Spinal cord (tissue), 10 donors: Measurements from ENCODE around the gene ABHD14A. TPM values are rescaled to one million over a fixed set of nuclear protein-coding genes. Genes with fewer than 3 reads are reported as not detected.

Source experiments
- DNase-seq, 6 donors: peaks; one replicate each; pipeline versions ENCODE4 v3.0.0 to v3.0.0-alpha.2; 2013 to 2015; ENCODE audit warnings: low spot score in 6 of 6, low read depth in 4 of 6
- H3K27ac ChIP-seq: one replicate; pipeline ENCODE4 v1.5.1; 2013; ENCODE audit warnings: low read depth, low read length, control low read depth
- H3K27me3 ChIP-seq: one replicate; pipeline ENCODE4 v1.6.1; 2013; ENCODE audit warnings: low read length; ENCODE audit not compliant: control insufficient read depth, insufficient read depth
- H3K36me3 ChIP-seq: one replicate; pipeline ENCODE4 v1.6.1; 2013; ENCODE audit warnings: low read length; ENCODE audit not compliant: control insufficient read depth, insufficient read depth
- H3K4me1 ChIP-seq: one replicate; pipeline ENCODE4 v1.6.1; 2013; ENCODE audit warnings: low read length; ENCODE audit not compliant: control insufficient read depth, insufficient read depth
- H3K4me3 ChIP-seq: one replicate; pipeline ENCODE4 v1.5.1; 2013; ENCODE audit warnings: low read depth, low read length, control low read depth
- H3K9me3 ChIP-seq: one replicate; pipeline ENCODE4 v1.6.1; 2013; ENCODE audit warnings: low read length; ENCODE audit not compliant: control insufficient read depth, insufficient read depth
- WGBS: methylation state at CpG from one replicate; pipeline ENCODE4 v1.1.5; 2013; ENCODE audit warnings: missing lambda C conversion rate; ENCODE audit not compliant: insufficient coverage; 5-methylcytosine and 5-hydroxymethylcytosine counted together
- polyA plus RNA-seq, 2 donors: library from polyadenylated mRNA; unstranded; fragments of 120-200 nt; gene quantifications; one replicate each; pipeline ENCODE4 v1.2.1, GENCODE V29; 2013; ENCODE audit not compliant: insufficient read length in 2 of 2
- total RNA-seq, 2 donors: library from RNA; depleted of rRNA in 1 of 2; stranded (reverse); fragments of 120-200 nt in 1 of 2; fragments of >200 nt in 1 of 2; gene quantifications; one replicate each; pipeline versions ENCODE4 v1.2.3 to v1.2.4, GENCODE V29; 2013 to 2014
- donor health status: healthy.

ABHD14A gene
- total and polyA plus RNA-seq, 4 donors, result 20.5 to 66.6 (median 58.1) TPM

- no peak overlapping the region for H3K27ac ChIP-seq
- no peak for DNase-seq
- no peak overlapping the region for H3K4me3 ChIP-seq
- peaks cover 37% of the 10 kb centered on the region for H3K4me1 ChIP-seq
- H3K27me3 ChIP-seq, result no peaks in the 10 kb centered on the region
- H3K36me3 ChIP-seq, result no peaks in the 10 kb centered on the region
- 78% methylated on average over 10 of the region's 13 CpGs for WGBS
- no peaks in the 10 kb centered on the region for H3K9me3 ChIP-seq
Observed at GRCh38 chr3:52015438-52016228, 40.8 kb downstream of the ABHD14A start.

DNA sequence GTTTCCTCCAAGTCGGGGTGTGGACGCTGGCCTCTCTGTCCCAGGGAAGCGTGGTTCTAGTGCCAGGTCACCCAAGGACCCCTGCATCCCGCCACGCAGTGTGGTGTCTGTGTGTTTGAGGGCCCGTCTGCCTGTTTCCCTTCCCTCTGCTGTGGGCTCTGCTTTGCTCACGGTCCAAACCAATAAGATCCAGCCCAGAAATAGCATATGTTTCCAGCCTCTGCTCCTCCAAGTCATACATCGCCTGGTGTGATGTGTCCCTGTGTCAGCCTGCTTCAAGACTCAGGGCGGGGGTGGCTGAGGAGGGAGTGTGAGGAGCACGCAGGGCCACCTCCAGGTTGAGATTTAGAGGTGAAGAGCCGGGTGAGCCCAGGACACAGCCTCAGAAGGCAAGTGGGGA, 42.7 kb downstream of the ABHD14A start:
- no peaks in the 10 kb centered on the region for H3K27me3 ChIP-seq

GRCh38 chr3:52018319-52019000, 43.6 kb downstream of the ABHD14A start:
- Histone ChIP-seq H3K4me1 (peaks cover 58% of the 10 kb centered on the region), H3K27ac (no peak overlapping the region), H3K4me3 (no peak overlapping the region), H3K9me3 (no peaks in the 10 kb centered on the region), H3K27me3 (no peaks in the 10 kb centered on the region), H3K36me3 (peaks cover 2% of the 10 kb centered on the region)
- no peak for DNase-seq
- 89% methylated on average over 20 of the region's 21 CpGs for WGBS

More for the DNA sequence above, 42.7 kb downstream of the ABHD14A start:
- Histone ChIP-seq H3K4me1 (peaks cover 52% of the 10 kb centered on the region), H3K9me3 (no peaks in the 10 kb centered on the region), H3K36me3 (peaks cover 2% of the 10 kb centered on the region), H3K4me3 (no peak overlapping the region), H3K27ac (peak overlapping the region; percentile 25)
- 77% methylated on average over 10 of the region's 11 CpGs for WGBS
- peak in 1 of 6 donors; percentile 47 for DNase-seq

DNA sequence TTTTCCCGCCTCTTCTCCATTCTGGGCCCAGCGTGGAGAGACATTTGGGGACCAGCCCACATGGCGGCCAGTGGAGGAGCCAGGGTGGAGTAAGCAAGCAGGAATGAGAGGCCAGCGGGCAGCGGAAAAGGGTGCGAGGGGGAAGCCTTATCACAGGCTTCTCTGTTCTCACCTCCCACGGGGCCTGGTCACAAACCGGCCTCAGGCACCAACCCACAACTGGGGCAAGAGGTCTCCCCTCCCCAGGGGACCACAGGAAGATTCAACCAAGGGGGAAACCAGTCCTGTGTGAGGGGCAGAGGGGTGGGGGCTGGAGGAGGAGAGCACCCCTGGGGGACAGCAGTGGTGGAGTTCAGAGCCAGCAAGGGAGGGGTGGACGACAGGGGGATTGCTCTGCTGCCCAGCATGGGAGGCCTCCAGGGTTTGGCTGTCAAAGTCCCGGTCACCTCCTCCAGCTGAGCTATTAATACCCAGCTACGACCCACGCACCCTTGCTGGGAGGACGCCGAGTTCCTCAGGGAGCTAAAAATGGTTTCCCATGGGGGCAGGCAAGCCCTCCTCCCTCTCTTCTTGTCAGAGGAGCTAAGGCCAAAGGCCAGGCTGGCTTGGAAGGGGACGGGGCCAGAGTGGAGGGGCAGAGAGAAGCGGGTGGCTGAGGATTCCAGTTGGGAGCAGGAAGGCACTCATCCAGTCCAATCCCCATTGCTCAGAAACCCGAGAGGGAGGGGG, 44.7 kb downstream of the ABHD14A start:
- H3K9me3 ChIP-seq, result no peaks in the 10 kb centered on the region
- WGBS, result 82% methylated on average over 14 of the region's 17 CpGs
- H3K4me3 ChIP-seq, result no peak overlapping the region
- peaks cover 65% of the 10 kb centered on the region for H3K4me1 ChIP-seq
- H3K27me3 ChIP-seq, result no peaks in the 10 kb centered on the region
- peaks cover 2% of the 10 kb centered on the region for H3K36me3 ChIP-seq
- peak overlapping the region; percentile 33 for H3K27ac ChIP-seq
- DNase-seq, result no peak

DNA sequence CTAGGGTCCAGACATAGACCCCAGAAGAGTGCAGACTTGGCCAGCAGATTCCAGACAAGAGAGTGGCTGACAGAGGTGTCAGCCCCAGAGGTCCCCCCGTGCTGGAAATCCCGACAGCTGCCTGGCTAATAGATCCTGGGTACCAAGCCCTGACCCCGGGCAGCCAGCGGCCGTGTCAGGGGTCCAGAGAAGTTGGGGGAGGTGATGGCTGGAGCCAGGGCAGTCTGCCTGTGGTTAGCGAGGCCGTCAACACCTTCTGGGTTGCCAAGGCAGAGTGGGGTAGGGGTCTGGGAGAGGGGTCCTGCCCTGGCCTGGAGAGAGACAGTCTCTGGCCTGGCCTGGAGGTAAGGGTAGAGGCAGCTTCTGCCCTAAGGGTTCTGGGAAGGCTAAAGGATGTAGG, 45.9 kb downstream of the ABHD14A start:
- 88% methylated on average over 6 of the region's 7 CpGs for WGBS
- H3K27ac ChIP-seq, result no peak overlapping the region
- H3K4me3 ChIP-seq, result no peak overlapping the region
- no peaks in the 10 kb centered on the region for H3K9me3 ChIP-seq
- H3K4me1 ChIP-seq, result peaks cover 64% of the 10 kb centered on the region
- H3K27me3 ChIP-seq, result no peaks in the 10 kb centered on the region
- DNase-seq, result no peak
- peaks cover 2% of the 10 kb centered on the region for H3K36me3 ChIP-seq

GRCh38 chr3:52021489-52022268, 46.8 kb downstream of the ABHD14A start:
- Histone ChIP-seq H3K27ac (no peak overlapping the region), H3K27me3 (no peaks in the 10 kb centered on the region), H3K4me3 (no peak overlapping the region), H3K36me3 (peaks cover 2% of the 10 kb centered on the region), H3K4me1 (peaks cover 63% of the 10 kb centered on the region), H3K9me3 (no peaks in the 10 kb centered on the region)
- WGBS, result 54% methylated on average over 10 of the region's 10 CpGs
- DNase-seq, result peak in 2 of 6 donors; percentile 56 to 58

DNA sequence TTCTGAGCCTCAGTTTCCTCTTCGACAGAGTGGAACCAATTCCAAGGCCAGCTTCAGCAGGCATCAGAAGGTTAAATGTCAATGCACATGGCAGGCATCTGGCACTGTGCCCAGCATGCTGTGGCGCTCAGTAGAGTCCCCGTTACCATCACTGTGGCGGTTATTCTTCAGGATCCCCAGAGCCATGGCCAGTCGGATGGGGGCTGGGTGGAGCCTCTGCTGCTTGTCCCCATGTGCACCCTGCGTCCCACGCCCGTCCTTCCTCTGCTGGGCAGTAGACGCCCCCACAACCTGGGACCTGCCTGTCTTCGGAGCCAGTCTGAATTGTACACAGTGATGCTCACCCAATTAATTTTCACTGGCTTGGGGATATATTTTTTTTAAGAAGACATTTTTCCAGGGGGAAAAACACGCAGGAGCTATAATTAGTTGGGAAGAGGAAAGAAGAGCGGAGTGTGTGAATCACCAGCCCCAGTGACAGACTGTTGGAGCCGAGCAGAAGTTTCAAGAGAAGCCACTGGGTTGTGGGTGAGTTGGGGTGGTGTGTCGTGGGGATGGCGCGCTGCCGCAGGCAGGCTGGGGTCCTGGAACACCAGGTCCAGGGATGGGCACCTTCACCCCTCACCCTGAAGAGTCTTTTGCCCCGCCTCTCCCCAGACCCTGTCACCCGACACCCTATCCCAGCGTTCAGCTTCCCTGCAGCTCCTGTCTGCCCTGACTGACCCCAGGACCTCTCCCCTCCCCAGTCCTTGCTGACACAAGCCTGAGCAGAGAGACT, 47.6 kb downstream of the ABHD14A start:
- no peaks in the 10 kb centered on the region for H3K9me3 ChIP-seq
- DNase-seq, result no peak
- no peak overlapping the region for H3K4me3 ChIP-seq
- 52% methylated on average over 8 of the region's 20 CpGs for WGBS
- no peaks in the 10 kb centered on the region for H3K27me3 ChIP-seq
- H3K36me3 ChIP-seq, result peaks cover 2% of the 10 kb centered on the region
- peaks cover 60% of the 10 kb centered on the region for H3K4me1 ChIP-seq
- no peak overlapping the region for H3K27ac ChIP-seq

DNA sequence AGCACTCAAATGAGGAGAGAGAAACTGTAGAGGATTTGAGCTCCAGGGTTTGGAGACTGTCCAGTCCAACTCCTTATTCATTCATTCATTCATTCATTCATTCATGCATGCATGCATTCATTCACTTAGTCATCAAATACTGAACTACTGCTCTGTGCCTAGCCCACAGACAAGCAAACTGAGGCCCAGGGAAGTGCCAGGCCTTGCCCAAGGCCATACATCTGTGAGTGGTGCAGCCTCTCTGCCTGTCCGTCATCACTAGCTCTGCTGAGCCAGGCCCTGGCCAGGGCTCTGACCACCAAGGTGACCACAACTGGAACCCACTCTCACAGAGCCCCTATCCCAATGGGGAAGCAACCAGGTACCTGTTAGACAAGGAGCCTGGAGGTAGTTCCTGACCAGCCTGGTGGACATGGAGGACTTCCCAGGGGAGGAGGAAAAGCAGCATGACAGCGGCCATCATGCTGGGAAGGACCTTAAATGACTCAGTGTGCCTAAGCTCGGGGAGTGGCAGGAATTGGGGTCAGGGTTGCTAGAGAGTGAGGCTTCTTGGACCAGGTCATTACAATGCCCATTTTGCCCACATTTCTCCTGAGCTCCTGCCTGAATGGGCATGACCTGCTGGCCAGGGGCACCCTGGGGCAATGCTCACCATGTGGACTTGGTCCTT, 48.4 kb downstream of the ABHD14A start:
- Histone ChIP-seq H3K27ac (no peak overlapping the region), H3K27me3 (no peaks in the 10 kb centered on the region), H3K9me3 (no peaks in the 10 kb centered on the region), H3K36me3 (peaks cover 2% of the 10 kb centered on the region), H3K4me3 (no peak overlapping the region), H3K4me1 (peaks cover 60% of the 10 kb centered on the region)
- WGBS, result 82% methylated on average over 3 of the region's 3 CpGs
- DNase-seq, result no peak
